Measurements from ENCODE around the gene PMM1.
"Not testable (repeated sequence)": the region's sequence is repeated elsewhere in the genome, so short reads cannot be mapped to it uniquely, and the experiment has no call there.

Gene PMM1

DNA sequence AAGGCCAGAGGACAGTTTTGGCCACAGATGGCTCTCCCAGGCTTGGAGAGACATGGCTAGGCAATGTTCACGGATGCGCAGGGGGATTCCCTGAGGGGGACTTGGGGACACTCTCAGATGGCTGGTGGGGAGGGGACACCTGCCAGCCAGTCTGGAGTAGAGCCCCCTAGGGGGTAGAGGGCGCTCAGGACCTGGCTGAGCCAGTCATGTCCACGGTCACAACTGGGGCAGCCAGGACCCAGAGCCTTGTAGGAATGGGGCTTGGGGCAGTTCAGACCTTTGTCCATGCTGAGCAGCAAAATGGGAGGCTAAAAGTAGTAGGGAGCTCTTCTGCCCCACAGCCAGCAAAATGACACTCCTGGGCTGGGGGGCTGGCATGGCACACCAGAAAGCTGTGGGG, 27.2 kb downstream of the PMM1 start:
- no peak for FAIRE-seq

DNA sequence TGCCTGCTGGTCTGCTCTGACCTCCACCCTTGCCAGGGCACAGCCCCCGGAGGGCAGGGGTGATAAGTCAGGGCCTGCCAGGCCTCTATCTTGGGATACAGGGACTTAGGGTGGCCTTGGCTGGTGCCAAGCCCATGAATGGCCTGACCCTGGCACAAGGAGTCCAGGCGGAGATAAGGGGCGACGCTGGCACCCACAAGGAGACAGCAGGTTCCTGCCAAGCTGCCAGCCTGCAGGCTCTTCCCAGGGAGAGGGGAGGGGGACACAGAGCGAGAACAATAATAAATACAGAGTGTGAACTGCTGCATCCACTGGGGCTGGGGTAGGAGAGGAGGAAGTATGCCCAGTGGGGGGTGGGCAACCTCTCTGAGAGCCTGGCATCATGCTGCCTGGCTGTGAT, 27.9 kb downstream of the PMM1 start:
- FAIRE-seq = no peak

- no peak for FAIRE-seq
Measured at GRCh38 chr22:41561335-41561734, 28.3 kb downstream of the PMM1 start.

DNA sequence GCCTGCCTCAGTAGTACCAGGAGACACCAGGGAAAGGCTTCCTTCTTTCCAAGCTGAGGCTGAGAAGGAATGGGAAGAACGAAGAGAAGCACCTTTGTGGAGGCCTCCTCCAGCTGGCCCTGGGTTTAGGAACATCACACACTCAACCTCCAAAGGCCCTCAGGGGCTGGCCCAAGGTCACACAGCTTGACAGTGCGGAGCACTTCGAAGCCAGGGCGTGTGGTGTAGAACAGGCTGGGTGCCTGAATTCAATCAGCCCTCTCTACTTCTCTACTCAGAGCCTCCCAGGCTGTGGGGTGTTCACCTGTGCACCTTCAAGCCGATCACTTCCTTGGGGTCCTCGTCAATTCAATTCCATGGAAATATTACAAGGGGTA, 29.6 kb downstream of the PMM1 start:
- FAIRE-seq = no peak

DNA sequence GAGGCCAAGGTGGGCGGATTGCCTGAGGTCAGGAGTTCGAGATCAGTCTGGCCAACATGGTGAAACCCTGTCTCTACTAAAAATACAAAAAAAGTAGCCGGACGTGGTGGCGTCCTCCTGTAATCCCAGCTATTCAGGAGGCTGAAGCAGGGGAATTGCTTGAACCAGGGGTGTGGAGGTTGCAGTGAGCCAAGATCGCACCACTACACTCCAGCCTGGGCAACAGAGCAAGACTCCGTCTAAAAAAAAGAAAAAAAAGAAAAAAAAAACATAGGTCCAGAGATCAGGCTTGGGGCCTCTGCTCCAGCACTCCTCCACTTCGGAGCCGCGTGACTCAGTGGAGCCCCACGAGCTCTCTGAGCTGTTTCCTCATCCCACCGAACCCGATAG, 31.4 kb downstream of the PMM1 start:
- FAIRE-seq = not testable (repeated sequence)

- FAIRE-seq = no peak
Measured at GRCh38 chr22:41557401-41558240, 32.0 kb downstream of the PMM1 start.

GRCh38 chr22:41556561-41556960, 33.1 kb downstream of the PMM1 start:
- FAIRE-seq = no peak

- no peak for FAIRE-seq
Measured at GRCh38 chr22:41555325-41555982, 34.2 kb downstream of the PMM1 start.

- FAIRE-seq = no peak
Measured at GRCh38 chr22:41551877-41552582, 37.6 kb downstream of the PMM1 start.

GRCh38 chr22:41550952-41551491, 38.6 kb downstream of the PMM1 start:
- no peak for FAIRE-seq

DNA sequence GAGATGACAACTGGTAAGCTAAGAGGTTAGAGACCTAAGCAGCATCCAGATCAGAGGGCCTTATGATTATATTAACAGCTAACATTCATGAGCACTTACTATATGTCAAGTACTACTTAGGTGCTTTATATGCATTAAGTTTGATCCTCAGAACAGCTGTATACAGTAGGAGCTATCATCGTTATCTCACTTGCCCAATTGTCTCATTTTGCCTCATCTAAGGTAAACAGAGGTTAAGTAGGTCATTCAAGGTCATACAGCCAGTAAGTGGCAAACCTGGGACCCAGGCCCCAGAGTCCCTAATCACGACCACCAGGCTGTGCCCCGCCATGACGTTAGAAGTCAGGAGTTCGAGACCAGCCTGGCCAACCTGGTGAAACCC, 40.8 kb downstream of the PMM1 start:
- no peak for FAIRE-seq

- no peak for FAIRE-seq
Measured at GRCh38 chr22:41544671-41545476, 44.8 kb downstream of the PMM1 start.

GRCh38 chr22:41543854-41544670, 45.6 kb downstream of the PMM1 start, which contains the start of gene POLR3H:
Gene POLR3H (minus strand): TSS chr22:41544470. CDS start chr22:41544101, 369 bp downstream.
- FAIRE-seq = peak; percentile 98

- FAIRE-seq = no peak
Measured at GRCh38 chr22:41542224-41542623, 47.4 kb downstream of the PMM1 start.

- FAIRE-seq = no peak
Measured at GRCh38 chr22:41541484-41541883, 48.2 kb downstream of the PMM1 start.

GRCh38 chr22:41540365-41540764, 49.3 kb downstream of the PMM1 start:
- no peak for FAIRE-seq

- FAIRE-seq = no peak
Measured at GRCh38 chr22:41540006-41540315, 49.7 kb downstream of the PMM1 start.

- FAIRE-seq = no peak
Measured at GRCh38 chr22:41539146-41540005, 50.3 kb downstream of the PMM1 start.

DNA sequence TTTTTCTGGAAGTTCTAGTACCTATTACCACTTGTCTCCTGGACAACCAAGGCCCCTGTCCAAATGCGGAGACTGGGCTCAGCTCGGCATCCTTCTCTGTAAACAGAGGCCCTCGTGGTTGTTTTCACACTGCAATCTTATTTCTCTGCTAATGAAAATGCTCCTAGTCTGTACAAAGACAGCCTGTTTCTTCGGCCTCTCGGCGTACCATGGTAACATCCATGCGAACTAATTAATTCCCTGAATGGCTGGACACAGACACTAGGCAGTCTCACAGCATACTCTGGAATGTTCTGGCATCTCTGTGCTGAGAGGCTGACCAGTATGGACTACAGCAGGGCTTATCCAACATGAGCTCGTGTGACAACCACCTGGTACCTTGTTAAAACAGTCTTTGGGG, 51.1 kb downstream of the PMM1 start:
- FAIRE-seq = no peak

- no peak for FAIRE-seq
Measured at GRCh38 chr22:41537203-41537602, 52.4 kb downstream of the PMM1 start.

DNA sequence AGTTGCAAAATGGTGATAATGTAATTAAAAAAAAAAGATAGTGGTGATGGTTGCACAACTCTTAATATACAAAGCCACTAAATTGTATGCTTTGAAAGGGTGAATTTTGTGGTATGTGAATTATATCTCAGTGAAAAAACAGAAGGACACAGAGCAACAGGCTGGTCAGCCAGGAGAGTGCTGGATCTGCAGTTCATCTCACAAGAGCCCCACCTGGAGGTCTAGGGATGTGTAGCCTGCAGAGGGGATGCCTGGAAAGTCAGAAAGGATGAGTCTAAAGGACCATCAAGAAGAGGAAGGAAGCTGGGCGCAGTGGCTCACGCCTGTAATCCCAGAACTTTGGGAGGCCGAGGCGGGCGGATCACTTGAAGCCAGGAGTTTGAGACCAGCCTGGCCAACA, 54.4 kb downstream of the PMM1 start:
- no peak for FAIRE-seq

All from G401.6 (cell line).